EH (cell line): ENCODE results near the gene EPHB4.
"Not testable (repeated sequence)": the region's sequence is repeated elsewhere in the genome, so short reads cannot be mapped to it uniquely, and the experiment has no call there.

ENCODE experiments used
- DNase-seq: peaks from one replicate; pipeline ENCODE4 v3.0.0-alpha.2; 2015; ENCODE audit warnings: low read depth

The EPHB4 gene

DNA sequence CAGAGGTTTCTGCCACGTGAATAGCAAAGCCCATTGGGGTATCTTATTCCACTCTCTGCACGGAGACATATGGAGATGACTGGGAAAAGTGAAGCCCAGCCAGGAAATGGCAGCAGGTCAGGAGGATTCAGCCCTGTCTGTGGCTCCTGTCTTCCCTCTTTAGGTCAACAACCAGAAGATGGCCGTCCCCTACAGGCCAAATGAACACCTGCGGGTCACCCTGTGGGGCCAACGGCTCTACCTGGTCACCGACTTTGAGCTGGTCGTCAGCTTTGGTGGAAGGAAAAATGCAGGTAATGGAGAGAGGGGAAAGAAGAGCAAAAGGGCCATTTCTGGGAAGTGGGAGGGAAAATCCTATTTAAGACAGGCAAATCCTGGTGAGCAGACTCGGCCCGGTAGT, 38.3 kb downstream of the EPHB4 start:
- DNase-seq: no peak

DNA sequence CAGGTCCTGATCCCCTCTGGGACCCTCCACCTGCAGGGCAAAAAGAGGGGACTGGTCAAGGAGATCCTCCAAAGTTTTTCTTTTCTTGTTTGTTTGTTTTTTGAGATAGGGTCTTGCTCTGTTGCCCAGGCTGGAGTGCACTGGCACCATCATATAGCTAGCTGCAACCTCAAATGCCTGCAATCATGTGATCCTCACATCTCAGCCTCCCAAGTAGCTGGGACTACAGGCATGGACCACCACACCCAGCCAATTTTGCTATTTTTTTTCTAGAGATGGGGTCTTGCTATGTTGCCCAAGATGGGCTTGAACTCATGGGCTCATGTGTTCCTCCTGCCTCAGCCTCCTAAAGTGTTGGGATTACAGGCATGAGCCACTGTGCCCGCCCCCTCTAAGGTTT, 41.0 kb downstream of the EPHB4 start:
- no peak for DNase-seq

DNA sequence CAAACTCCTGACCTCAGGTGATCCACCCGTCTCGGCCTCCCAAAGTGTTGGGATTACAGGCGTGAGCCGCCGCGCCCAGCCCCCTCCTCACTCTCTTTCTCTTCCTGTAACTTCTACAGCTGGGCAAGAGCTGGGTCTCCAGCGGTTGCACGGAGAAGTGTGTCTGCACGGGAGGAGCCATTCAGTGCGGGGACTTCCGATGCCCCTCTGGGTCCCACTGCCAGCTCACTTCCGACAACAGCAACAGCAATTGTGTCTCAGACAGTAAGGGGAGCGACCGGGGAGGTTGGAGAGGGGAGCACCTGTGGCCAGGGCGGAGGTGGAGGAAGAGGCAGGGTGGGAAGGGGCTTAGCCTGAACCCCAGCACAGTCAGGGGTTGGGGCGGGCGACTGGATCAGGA, 41.4 kb downstream of the EPHB4 start:
- DNase-seq: no peak

DNA sequence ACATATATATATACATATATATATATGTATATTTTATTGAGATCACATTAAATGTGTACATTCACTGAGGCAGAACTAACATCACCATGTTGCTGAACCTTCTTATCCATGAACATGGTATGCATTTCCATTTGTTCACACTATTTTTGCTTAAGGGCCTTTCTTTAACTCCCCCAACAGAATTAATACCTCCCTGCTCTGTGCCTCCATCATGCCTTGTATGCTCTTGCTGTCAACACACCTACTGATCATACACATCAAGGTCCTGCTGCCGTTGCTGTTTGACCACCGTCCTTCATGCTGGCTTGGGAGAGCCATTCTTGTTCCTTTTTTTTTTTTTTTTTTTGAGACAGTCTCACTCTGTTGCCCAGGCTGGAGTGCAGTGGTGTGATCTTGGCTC, 43.5 kb downstream of the EPHB4 start:
- no peak for DNase-seq

DNA sequence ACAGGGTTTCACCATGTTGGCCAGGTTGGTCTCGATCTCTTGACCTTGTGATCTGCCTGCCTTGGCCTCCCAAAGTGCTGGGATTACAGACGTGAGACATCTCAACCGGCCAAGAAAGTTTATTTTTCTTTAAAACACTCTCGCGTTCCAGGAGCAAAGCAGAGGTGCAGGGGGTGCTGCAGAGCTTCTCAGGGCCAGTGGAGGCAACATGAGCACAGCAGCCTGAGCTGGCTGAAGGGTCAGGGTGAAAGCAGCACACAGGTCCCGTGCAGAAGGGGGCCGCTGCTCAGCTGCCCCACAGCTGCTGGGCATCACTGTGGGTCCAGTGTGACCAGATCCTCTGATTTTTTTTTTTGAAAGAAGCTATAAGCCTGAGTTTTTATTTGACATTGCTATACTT, 46.1 kb downstream of the EPHB4 start:
- DNase-seq: no peak

DNA sequence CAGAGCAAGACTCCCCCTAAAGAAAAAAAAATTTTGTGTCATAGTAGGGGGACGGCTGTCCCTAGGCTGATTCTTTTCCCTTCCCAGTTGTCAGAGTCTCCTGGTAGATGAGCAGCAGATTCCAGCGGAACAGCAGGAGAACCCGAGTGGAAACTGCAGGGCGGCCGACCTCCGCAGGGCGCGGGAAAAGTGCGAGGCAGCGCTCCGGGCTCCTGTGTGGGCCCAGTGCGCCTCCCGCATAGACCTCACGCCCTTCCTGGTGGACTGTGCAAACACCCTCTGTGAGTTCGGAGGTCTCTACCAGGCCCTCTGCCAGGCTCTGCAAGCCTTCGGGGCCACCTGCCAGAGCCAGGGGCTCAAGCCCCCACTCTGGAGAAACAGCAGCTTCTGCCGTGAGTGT, 48.0 kb downstream of the EPHB4 start:
- DNase-seq: no peak

DNA sequence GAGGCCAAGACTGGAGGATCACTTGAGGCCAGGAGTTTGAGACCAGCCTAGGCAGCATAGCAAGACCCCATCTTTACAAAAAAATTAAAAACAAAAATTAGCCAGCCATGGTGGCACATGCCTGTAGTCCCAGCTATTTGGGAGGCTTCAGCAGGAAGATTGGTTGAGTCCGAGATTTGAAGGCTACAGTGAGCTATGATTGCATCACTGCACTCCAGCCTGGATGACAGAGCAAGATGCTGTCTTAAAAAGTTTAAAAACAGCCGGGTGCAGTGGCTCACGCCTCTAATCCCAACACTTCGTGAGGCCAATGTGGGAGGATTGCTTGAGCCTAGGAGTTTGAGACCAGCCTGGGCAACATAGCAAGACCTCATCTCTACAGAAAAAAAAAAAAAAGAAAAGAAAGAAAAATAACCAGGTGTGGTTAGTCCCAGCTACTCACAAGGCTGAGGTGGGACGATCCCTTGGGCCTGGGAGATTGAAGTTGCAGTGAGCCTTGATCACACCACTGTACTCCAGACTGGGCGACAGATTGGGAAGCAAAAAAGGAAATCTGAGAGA, 49.2 kb downstream of the EPHB4 start:
- no peak for DNase-seq

DNA sequence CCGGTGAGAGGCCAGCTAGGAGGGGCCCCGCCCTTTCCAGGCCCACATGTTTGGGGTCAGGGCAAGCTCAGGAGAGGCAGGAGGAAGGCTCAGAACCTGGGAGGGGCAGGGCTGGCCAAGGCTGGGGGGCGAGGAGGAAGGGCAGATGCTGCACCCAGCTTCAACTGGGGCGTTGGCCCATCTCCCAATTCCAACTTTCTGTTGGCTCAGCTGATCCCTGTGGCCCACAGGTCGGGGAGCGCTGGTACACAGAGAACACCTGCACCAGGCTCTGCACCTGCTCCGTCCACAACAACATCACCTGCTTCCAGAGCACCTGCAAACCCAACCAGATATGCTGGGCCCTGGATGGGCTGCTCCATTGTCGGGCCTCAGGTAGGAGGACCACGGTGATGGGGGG, 53.8 kb downstream of the EPHB4 start:
- DNase-seq: no peak

DNA sequence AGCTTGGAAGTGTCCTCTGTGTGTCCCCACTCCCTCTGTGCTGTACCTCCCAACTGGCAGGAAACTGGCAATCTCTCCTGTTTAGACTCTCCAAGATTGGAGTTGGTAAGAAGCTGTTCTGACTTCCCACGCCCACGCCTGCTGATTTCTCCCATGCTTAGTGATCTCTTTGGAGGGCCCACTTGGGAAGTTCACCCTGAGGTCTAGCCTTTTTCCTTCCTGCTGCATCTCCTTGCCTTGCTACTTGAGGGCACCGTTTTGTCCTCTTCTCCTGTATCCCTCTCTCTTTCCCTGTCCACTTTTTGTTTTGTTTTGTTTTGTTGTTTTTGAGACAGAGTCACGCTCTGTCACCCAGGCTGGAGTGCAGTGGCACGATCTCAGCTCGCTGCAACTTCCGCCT, 58.5 kb downstream of the EPHB4 start:
- DNase-seq: no peak

DNA sequence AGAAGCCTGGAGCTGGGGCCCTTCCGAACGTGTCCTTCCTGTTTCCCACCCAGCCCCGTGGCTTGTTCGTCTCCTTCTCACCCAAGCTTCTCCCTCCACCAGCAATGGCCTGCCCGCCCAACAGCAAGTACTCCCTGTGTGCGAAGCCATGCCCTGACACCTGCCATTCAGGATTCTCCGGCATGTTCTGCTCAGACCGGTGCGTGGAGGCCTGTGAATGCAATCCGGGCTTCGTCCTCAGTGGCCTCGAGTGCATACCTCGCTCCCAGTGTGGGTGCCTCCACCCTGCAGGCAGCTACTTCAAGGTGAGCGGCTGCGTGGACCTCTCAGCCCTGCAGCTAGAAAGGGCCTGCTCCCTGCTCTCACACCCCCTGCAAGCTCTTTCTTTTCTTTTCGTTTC, 62.1 kb downstream of the EPHB4 start:
- no peak for DNase-seq

DNA sequence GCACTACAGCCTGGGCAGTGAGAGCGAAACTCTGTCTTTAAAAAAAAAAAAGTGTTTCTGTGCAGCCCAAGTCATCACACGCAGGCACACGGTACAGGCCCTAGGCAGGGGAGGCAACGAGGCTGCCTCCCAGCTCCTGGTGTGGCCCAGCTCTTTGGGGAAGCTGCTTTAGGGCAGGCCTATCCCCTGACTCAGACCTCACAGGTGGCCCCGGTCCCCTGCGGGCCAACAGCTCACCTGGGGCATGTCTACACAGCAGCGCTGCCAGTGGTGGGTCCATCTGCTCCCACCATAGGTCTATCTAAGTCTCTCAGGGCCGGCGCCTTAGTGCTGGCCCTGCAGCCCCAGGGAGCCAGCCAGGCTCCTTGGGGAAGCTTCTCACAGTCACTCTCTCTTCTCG, 62.5 kb downstream of the EPHB4 start:
- no peak for DNase-seq

DNA sequence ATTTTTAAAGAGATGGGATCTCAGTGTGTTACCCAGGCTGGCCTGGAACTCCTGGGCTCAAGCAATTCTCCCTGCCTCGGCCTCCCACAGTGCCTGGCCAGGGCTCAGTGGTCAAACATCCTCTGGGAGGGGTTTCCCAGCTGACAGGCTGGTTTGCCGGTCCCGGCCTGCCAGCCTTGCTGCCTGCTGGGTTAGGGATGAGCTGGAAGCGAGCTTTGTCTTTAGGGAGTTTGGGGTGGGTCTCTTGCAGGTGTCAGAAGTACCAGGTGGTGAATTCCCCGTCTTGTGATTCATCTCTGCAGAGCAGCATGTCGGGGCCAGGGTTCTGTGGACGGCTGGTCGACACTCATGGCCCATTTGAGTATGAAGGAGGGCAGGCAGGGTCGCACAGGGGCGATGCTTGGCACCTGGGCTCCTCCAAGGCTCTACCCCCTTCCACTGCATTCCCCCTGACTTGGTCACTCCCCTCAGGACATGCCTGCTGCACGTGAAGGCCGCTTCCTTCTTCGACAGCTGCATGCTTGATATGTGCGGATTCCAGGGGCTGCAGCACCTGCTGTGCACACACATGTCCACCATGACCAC, 63.7 kb downstream of the EPHB4 start:
- no peak for DNase-seq

DNA sequence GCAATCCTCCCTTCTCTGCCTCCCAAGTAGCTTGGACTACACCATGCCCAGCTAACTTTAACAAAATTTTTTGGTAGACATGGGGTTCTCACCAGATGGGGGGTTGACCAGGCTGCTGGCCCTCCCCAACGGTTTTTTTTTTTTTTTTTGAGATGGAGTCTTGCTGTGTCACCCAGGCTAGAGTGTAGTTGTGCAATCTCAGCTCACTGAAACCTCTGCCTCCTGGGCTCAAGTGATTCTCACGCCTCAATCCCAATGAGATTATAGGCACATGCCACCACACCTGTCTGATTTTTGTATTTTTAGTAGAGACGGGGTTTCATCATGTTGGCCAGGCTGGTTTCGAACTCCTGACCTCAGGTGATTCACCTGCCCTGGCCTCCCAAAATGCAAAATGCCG, 64.5 kb downstream of the EPHB4 start:
- DNase-seq: not testable (repeated sequence)

DNA sequence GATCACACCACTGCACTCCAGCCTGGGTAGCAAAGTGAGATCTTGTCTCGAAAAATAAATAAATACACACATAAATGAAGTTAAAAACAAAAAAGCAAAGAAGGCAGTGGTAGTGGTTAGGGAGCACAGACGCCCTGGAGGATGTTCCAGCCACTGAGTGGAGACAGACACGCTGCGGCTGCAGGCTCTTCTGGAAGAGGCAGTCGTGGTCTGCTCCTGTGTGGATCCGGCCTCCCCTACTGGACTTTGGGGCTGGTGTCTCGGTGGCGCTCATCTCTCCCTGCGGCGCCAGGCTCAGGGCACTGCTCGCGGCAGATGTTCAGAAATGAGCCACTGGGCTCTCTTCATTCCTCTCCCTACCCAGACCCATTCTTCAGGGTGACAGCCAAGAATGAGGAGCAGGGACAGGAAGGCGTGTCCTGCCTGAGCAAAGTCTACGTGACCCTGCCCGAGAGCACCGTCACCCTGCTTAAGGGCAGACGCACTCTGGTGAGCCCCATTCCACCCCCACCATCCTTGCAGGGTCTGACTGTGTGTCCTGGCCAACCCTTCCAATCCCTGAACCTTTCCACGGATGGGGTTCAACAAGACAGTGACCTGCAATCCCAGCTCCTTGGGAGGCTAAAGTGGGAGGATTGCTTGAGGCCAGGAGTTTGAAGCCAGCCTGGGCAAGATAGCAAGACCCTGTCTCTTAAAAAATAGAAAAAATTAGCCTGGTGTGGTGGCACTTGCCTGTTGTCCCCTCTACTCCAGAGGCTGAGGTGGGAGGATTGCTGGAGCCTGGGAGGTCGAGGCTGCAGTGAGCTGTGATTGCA, 67.8 kb downstream of the EPHB4 start:
- no peak for DNase-seq

DNA sequence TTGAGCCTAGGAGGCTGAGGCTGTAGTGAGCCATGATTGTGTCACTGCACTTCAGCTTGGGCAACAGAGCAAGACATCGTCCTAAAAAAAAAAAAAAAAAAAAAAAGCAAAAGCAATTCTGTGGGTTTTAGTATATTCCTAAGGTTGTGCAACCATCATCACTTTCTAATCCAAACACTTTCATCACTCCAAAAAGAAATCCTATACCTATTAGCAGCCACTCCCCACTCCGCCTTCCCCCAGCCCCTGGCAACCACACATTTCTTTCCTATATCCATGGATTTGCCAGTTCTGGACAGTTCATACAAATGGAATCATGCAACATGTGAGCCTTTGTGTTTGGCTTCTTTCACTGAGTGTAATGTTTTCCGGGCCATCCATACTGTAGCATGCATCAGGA, 73.6 kb downstream of the EPHB4 start:
- no peak for DNase-seq

DNA sequence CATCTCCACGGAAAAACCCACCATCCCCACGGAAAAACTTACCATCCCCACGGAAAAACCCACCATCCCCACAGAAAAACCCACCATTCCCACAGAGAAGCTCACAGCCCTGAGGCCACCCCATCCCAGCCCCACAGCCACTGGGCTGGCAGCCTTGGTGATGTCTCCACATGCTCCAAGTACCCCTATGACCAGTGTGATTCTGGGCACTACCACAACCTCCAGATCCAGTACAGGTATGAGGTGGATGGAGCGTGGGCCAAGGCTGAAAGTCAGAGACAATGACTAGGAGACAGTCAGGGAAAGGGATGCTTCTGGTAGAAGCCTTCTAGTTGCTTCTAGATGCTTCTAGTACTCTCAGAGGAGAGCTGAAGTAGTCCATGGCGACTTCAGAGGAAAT, 74.3 kb downstream of the EPHB4 start:
- no peak for DNase-seq
